ENCODE data around the gene SUMF1.
A peak's percentile ranks its signal among the peaks of the same experiment; 100 is the strongest.

The SUMF1 gene

DNA sequence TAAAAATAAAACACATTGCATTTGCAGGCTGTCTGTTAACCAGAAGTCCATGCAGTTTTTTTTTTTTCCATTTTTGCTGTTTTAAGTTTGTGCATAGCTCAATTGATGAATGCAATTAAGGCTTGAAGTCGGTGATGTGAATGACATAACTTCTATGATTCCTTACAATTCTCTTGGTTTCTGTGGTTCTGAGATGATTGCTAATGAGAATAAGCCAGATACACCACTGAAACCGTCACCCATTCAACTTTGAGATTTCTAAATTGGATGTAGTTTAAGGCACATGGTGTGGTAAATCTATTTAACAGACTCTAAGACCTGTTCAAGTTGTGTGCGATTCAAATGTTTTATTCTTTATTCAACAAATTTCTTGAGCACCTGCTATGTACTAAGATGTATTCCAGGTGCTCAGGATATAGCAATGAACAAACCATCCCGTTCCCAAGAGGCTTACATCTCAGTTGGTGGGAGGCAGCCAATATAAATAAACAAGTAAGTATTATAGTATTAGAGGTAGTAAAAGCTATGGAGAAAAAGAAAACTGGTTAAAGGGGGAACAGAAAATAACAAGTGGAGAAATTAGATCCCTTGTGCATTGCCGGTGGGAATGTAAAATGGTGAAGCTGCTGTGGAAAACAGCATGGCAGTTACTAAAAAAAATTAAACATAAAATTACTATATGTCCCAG, 30.1 kb upstream of the SUMF1 start:
- no peak for DNase-seq

DNA sequence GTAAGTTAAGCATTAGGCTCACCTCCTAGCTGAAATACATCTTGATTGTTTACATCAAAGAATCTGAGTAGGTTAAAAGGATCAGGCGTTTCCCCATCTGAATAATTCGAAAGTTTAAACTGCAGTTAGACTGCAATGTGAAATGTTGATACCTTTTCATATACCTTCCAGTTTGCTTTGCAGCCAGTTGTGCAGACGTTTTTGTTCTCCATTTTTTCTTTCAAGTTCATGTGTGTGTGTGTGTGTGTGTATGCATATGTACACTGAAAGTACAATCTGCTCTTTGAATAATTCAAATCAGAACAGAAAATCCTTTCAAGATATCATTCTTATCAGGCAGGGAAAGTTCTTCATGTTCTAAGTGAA, 29.0 kb upstream of the SUMF1 start:
- DNase-seq = no peak

DNA sequence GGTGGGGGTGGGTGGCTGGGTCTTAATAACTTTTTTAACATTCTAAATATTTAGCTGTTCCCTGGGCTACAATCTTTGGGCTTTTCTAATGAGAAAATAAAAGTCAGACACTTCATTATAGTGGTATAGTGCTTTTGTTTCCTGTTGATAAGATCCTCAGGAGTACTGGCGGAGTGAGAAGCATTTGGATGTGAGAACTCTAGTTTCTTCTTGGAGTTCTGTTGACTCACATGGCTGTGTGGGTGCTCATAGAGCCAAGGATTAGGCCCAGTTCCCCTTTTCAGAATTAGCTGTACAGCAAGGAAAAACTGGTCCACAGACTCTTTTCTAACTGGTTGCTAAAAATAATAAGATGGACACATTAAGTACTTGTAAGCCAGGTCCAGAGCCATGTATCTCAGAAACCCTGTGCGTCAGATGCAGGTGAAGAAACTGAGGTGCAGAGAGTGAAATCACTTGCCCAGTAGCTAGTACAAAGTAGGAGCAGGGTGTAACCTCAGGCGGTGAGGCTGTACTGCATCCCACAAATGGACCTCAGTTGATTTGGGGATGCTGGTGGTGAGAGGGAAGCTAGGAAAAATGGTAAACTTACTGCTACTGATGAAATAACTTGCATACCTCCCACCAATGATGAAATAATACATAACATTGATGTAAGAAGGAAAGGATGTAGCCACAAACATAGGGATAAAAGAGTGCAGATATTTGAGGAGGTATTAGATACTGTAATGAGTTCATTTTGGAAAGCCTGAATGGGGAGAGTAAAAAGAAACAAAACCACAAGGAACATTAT, 28.4 kb upstream of the SUMF1 start:
- DNase-seq = no peak

DNA sequence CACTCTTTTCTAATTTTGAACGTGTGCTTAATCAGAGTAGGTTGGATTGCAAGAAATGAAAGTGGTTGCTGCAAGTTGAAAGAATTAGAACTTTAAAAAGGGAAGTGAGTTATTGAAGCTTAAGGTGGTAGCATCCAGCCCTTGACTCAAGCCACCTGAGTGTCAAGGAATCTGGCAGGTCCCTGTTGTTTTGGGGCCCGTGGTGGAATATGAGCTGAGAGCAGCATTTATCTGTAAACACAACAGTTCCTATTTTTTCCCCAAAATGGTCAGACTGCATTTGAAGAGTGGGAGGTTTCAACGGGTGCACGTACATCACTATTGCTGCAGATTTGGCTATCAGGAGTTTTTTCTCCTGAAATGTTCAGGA, 27.8 kb upstream of the SUMF1 start:
- no peak for DNase-seq

DNA sequence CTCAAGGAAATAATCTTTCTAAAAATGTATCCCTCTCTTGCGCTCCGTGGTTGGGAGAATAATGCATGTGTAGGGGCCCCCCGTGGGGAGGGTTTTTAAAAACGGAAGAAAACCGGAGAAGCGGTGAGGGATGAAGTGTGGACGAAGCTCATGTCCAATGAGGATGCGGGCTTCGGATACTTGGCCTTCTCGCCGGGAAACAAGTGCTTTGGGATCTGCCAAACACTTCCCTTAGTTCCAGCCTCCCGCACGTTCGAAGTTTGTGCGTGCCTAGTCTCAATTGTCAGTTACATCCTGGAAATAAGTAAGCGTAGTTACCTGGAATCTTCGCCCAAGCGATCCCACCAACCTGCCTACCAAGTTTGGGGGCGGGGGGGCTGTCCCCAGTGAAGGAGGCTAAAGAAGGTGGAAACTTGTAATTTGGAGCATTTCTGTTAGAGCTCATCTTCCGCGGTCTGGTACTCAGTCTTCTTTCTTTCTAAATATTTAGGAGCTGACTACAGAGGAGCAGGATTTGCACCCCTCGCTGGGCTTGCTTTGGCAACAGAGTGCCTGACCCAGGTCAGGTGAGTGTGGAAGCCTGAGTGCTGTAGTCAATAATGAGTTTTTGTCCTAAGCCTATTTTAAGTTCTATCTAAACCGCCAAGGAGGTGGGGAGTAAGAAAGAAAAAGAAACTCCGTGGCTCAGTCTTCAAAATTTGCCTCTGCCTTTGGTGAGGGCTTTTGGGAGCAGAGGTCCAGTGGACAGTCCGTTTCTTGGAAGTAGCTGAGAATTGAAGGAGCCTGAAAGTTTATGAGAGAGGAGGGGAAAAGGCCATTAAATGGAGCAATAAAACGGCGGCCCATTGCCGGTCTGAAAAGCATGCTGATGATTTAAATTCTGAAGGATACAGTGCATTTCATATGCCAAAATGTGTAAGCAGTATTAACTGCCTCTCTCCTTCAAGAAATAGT, 27.1 kb upstream of the SUMF1 start:
- no peak for DNase-seq

DNA sequence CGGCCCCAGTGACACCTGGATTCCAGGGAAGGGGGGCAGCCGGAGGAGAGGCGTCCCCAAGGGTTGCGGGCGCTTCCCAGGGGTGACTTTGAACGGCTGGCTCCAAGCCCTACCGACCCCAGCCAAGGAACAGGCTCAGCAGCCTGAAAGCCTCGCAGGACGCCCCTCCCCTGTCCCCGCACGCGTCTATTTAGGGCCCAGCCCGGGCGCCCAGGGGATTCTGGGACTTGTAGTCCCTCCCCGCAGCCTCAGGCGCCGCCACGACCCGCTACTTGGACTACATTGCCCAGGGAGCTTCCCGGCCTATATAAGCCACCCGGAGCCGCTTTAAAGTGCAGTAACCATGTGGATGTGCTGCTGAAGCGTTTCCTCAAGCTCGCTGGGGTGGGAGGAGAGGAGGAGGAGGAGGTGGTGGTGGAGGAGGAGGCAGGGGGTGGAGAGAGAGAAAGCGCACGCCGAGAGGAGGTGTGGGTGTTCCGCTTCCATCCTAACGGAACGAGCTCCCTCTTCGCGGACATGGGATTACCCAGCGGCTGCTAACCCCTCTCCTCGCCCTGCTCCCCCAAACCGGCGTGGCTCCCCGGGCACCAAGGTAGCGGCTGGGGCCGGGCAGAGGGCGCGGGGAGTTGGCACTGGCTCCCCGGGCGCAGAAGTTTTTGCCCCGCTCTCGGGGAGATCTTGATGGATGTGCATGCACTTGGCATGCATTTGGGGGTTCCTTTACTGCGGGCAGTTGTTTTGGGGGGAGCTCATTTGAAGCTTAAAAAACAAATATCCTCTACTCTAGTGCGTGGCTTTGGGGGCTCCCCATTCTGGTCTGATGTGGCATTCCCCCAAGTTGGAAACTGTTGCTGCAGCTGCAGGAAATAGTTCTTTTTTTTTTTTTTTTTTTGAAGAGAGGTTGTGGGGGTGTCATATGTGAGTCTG, 26.2 kb upstream of the SUMF1 start, which contains the start of gene ITPR1:
TSS of gene ITPR1 (plus strand) at position 335 of the 927 bp plus-strand sequence. CDS start 23,144 bp downstream, outside the sequence.
- peak; percentile 94 for DNase-seq

DNA sequence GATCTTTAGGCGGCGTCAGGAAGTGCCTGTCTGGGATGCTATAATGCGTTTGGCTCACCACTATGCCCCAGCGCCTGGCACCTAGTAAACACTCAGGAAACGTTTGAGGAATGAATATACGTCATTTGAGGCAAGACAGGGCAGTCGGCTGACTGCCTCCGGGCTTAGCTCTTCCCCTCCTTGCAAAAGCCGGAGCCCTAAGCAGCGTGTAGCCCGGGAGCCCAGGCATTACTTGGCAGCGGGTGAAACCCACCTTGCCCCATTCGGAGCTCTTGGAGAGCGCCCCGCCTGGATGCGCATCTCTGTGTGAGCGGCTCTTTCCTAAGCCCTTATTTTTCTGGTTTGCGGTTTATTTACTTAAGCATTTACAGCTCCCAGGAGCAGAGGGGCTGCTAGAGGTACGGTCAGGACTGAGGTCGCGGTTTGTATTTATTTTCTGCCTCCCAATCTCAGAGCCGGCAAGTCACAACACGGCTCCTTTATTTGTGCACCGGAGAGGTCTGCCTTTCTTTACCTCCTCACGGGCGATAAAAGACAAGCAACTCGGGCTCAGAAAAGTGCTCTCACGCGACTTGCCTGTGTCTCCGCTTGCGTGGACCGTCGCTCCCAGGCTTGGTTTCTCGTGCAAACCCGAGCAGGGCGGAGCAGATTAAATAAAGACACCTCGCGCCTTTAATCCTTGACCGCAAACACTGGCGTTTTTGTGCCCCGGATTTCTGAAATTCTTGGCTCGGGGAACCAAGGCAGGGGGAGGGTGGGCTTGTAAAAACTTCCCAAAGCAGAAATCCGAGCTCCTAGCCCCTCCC, 25.3 kb upstream of the SUMF1 start:
- DNase-seq = peak; percentile 5

DNA sequence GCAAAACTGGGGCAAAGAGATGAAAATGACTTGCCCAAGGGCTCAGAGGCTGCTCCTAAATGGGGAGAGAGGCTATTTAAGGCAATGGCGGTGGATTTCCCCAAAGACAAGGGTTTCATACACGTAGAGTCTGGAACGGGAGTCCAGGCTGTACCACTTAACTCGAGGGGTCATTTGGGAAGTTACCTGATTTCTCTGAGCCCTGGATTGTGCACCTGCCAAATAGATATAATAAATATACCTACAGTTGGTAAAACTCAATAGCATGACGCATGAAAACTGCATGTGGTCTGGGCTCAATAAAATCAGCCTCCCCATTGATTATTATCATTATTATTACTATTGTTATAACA, 24.8 kb upstream of the SUMF1 start:
- DNase-seq = no peak

DNA sequence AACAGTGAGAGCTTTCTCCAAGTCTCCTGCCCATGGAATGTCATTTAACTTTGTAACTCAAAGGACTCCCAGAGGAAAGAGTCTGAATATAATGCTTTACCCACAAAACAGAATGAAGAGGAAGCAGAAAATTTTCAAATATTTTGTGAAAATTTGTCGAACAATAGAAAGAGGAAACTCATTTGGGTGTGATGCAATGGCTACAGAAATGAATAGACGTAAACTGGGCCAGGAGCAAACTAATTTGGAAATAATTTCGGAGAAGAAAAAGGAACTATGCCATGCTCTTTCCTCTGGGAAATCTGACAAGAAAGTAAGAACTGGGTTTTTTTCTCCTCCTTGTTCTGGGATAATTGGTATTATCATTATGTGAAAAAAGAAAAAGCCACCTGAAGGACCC, 11.2 kb upstream of the SUMF1 start:
- DNase-seq = no peak

DNA sequence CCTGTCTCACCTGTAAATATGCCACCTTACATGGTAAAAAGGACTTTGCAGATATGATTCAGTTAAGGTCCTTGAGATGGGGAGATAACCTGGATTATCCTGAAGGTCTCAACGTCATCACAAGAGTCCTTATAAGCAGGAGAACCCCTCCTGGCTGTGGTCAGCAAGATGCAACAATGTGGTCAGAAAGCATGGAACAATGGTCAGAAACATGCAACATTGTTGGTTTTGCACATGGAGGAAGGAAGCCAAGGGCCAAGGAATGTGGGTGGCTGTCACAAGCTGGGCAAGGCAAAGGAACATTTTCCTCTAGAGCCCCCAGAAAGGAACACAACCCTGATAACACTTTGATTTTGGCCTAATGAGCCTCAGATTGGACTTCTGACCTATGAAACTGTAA, 9.4 kb upstream of the SUMF1 start:
- DNase-seq = no peak

DNA sequence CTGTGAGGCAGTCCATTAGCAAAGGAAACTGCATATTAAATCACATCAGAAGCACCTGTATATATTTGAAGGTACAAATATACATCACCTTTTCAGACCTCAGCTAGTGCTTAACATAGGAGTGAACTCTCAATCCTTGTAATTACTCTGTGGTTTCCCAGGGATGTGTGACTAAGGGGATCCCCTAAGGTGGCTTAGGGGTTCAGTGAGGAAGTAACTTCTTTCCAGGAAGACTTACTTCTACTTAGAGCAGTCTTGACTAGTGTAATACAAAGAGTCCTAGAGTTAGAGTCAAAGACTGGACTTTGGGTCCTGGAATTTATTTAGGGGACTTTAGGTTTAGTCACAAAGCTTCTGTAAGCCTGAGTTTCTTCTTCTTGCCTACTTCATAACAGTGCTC, 8.7 kb upstream of the SUMF1 start:
- no peak for DNase-seq

DNA sequence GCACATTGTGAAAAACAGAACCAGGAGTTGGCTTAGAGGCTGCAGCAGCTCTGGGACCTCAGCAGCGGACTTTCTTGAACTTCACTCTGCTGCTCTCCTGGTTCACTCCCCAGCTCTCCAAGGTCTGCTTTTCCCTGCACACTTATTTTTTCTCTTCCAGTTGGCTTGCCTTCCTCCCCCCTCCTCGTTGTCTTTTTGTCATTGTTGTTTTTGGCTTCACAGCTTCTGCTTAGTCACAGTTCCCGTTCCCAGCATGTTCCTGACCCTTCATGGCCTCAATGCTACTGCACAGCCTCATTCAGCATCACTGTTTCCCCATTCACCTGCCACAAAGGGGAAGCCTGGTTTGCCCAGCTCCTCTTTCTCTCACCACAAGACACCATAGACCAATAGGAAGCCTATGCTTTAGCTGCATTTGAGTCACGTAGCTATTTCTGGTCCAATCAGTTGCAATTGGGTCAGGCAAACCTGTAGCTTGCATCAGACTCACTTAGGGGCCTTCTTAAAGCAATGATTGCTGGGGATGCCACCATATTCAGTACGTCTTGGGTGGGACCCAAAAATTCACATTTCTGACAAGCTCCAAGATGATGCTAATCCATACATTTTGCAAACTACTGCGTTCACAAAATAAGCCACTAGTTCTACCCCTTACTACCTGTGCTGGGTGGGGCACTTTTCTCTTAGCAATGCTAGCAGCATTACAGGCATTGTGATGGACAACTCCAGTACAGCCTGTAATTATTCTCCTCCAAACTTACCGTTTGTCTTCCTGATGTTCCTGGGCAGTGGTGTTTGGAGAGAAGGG, 7.8 kb upstream of the SUMF1 start:
- DNase-seq = no peak

DNA sequence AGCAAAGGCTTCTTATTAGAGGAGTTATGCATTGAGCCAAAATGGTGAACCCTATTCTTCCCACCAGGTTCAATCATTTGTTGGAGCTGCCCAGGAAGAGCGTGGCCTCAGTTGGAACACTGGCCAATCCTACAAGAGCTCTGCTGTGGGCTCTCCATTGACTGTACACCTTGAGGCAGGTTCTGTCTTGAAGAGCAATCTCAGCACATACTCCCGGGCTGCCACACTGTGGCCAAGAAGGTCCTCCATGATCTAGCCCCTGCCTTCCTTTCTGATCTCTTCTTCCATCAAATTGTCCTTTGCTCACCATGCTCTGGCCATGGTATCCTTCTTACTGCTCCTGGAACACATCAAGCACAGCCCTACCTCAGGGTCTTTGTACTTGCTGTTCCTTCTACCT, 5.7 kb upstream of the SUMF1 start:
- no peak for DNase-seq

DNA sequence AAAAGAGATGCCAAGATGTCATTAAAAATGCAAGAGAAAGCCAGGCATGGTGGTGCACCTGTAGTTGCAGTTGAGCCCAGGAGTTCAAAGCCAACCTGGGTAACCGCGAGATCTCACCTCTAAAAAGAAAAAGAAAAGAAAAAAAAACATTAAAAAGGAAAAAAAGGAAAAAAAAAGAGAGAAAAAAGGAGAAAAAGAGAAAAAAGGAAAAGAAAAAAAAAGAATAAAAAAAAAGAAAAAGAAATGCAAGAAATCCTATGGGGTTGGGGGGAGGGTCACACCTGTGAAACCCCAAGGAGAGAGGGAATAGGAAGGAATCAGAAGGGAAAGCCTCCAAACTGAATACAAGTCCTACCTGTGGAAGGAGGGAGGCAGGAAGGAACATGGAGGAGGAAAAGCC, 5.2 kb upstream of the SUMF1 start:
- no peak for DNase-seq

DNA sequence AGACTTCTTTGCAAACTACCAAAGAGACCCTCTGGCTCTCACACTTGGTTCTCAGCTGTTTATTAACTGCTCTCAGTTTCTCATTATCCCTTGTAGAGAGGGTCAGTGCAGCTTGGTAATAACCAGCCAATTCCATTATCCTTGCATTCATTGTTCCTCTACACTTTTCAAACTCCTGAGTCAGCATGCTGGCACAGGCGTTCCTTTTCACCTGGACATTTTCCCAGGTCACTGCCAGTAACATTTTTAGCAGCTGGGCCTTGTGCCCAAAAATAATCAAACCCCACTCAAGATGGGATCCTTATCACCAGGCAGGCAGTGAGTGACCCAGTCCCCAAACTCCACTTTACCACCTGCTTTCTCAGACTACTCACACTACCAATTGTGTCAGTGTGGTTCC, 4.8 kb upstream of the SUMF1 start:
- no peak for DNase-seq

DNA sequence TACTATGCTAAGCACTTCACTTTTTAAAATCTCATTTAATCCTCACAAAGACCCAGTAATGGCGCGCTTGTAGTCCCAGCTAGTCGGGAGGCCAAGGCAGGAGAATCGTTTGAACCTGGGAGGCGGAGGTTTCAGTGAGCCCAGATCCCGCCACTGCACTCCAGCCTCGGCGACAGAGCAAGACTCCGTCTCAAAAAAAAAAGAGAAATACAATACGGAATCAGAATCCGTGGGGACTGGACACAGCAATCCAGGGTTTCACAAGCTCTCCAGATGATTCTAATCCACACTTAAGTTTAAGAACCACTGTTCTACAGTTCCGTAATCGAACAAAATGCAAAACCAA, 426 bp upstream of the SUMF1 start:
- DNase-seq = no peak

DNA sequence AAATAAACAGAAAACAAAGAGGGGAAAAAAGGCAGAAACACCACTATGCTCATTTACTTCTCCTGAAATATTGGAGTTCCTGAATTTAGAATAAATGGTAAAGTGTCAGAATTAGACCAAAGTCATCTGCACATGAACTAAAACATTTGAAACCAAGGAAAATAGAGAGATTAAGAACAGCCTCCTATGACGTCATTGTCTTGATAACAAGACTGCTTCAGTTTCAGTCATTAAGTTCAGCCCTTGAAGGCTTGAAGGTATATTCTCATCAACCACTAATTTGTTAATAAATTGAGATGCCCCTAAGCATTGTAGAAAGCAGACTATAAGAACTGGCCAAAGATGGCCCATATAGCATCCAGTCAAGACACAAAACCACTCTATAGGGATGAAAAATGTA, 2.5 kb downstream of the SUMF1 start:
- DNase-seq = no peak

DNA sequence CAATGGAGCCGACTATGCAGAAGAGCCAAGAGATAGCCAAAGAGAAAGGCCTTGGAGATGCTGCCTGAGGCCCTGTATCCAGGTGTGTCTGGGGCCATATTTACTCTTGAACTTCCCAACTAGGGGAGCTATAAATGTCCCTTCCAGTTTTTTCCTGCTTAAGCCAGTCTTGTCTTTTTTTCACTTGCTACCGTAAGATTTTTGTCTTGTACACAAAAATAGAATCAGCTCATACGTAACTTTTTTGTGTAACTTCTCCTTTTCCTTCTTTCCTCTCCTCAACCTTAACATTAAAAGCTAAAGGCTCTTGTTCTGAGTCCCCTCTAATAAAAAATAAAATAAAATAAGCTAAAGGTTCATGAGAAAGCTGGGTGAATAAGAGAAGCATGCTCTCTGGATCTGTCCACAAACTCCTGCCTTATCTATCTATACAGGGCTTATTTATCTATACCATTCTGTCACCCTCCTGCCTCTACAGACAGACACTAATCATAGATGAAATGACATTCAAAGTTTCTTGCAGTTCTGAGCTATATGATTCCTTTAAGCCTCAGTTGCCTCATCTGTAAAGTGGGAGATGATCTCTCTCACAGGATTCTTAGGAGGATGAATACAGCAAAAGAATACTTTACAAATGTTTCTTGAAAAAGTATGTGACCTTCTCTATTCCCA, 4.6 kb downstream of the SUMF1 start:
- DNase-seq = no peak

DNA sequence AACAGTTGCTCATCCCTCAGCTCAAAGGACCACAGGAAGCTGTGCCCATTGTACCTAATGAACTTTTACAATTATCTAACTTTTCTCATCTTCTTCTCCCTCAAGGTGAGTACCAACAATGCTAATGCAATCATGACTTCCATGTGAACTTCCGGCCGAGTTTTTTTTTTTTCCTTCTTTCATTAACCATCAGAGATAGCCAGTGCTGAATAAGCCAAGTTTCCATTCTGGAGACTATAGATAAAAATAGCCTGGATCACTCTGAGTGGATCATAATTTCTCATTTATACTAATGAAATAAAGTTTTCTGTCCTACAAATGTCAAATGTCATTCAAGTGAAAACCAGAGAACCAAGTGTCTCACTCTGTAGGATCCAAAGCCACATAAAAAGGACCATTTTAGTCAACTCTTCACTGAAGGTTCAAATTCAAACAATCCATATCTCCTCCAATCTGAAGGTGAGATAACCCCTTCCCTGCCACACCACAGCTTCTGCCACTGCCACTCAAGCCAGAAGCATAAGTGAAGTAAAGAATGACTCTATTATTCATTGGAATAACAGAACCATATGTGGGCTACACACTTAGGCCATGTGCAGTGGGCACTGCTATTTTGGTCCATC, 5.5 kb downstream of the SUMF1 start:
- DNase-seq = no peak

DNA sequence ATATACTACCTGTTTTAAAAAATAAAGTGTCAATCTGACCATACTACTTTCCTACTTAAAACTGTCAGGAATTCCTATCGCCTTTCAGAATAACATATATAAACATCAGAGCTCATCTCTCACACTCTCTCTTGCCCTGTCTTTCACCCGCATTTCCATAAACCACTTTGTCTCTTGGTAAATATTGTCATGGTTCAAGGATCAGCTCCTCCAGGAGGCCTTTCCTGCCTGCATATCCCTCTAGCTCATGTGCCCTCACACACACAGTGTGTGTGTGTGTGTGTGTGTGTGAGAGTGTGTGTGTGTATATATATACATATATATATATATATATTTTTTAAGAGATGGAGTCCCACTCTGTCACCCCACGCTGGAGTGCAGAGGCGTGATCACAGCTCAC, 6.7 kb downstream of the SUMF1 start:
- no peak for DNase-seq

Measured in DMS 273 treated with DMSO at 0.1 percent for 48 hours (cell line).